Measurements from ENCODE around the gene CYS1.
A peak's percentile ranks its signal among the peaks of the same experiment; 100 is the strongest.

Gene CYS1

GRCh38 chr2:10079870-10080535 lies at the start of gene CYS1:
Gene CYS1 (minus strand): TSS chr2:10080411. CDS start chr2:10080223, 188 bp downstream.
- 0 out of 2 replicates have a peak, but pooled peaks have one; percentile 10 for TF ChIP-seq CTCF (IDR thresholded peaks at IDR 0.05)

GRCh38 chr2:10129490-10129889 lies 49.3 kb upstream of the CYS1 start:
- no peak for TF ChIP-seq CTCF (IDR thresholded peaks at IDR 0.05)

GRCh38 chr2:10128420-10128819 lies 48.2 kb upstream of the CYS1 start:
- no peak for TF ChIP-seq CTCF (IDR thresholded peaks at IDR 0.05)

- no peak for TF ChIP-seq CTCF (IDR thresholded peaks at IDR 0.05)
Measured at GRCh38 chr2:10126632-10127026, 46.4 kb upstream of the CYS1 start.

- TF ChIP-seq CTCF (IDR thresholded peaks at IDR 0.05): no peak
Measured at GRCh38 chr2:10125842-10126631, 45.8 kb upstream of the CYS1 start.

- TF ChIP-seq CTCF (IDR thresholded peaks at IDR 0.05): peak; percentile 53; the same call in 1 of the 2 replicates
Measured at GRCh38 chr2:10124538-10125045, 44.4 kb upstream of the CYS1 start.

GRCh38 chr2:10123281-10123680 lies 43.1 kb upstream of the CYS1 start:
- no peak for TF ChIP-seq CTCF (IDR thresholded peaks at IDR 0.05)

Data from LNCAP (cell line).